Body of pancreas (tissue), 4 donors: Measurements from ENCODE around the gene LCE3B.

Experiments used
- POLR2A ChIP-seq, 3 donors: fragments of 450-650 bp; IDR thresholded peaks; one replicate each; pipeline ENCODE4 v1.6.1; 2016; ENCODE audit warnings: antibody characterized with exemption in 3 of 3, mild to moderate bottlenecking in 2 of 3
- TF ChIP-seq, protein P1 (sequence below), 7 experiments: fragments of 450-650 bp in 4 of 7; fragments of 200-600 bp in 3 of 7; sonication (generic) in 3 of 7; IDR thresholded peaks; one replicate each; pipeline ENCODE4 v1.5.1; 2016 to 2019; ENCODE audit warnings: antibody characterized with exemption in 7 of 7

DNA sequence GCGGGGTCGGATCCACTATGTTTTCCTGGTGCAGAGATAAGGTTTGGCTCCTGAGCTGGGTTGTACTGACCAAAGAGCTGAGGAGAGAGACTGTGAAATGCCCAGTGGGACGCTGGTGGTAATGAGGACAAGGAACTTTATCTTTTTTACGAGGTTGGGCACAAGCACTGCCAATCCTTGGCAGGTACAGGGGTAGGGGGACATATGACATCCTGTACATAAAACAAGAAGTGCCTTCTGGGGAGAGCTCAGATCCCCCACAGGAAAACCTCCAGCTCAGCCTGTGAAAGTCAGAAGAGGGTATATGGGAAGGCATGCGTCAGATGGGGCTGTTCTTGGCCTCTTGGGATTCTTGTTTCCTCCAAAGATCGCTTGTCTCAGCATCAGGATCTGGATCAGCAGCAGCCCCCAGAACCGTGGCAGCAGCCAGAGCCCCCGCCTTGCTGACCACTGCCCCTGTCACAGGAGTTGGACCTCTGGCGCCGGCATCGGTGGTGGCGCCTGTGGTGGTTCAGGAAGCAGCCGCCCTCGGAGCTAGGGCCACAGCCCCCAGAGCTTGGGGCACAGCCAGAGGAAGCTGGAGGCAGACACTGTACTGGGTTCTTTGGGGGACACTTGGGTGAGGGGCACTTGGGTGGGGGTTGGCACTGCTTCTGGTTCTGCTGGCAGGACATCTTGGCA lies 47.9 kb upstream of the LCE3B start:
- no peak for TF ChIP-seq POLR2A (IDR thresholded peaks at IDR 0.05)
- TF ChIP-seq, protein P1, sequence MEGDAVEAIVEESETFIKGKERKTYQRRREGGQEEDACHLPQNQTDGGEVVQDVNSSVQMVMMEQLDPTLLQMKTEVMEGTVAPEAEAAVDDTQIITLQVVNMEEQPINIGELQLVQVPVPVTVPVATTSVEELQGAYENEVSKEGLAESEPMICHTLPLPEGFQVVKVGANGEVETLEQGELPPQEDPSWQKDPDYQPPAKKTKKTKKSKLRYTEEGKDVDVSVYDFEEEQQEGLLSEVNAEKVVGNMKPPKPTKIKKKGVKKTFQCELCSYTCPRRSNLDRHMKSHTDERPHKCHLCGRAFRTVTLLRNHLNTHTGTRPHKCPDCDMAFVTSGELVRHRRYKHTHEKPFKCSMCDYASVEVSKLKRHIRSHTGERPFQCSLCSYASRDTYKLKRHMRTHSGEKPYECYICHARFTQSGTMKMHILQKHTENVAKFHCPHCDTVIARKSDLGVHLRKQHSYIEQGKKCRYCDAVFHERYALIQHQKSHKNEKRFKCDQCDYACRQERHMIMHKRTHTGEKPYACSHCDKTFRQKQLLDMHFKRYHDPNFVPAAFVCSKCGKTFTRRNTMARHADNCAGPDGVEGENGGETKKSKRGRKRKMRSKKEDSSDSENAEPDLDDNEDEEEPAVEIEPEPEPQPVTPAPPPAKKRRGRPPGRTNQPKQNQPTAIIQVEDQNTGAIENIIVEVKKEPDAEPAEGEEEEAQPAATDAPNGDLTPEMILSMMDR (IDR thresholded peaks at IDR 0.05): no peak
